OCI-LY7 (cell line): Measurements from ENCODE around the gene LPP.

Experiments
- CTCF ChIP-seq: fragments of 200-600 bp; sonication (generic); conservative IDR thresholded peaks from 2 replicates; pipeline ENCODE4 v1.5.1; 2014; ENCODE audit warnings: mild to moderate bottlenecking, antibody characterized with exemption, low read length, moderate library complexity, mixed read lengths
- EZH2phosphoT487 ChIP-seq: fragments of 200-600 bp; sonication (generic); IDR thresholded peaks from 2 replicates; pipeline ENCODE4 v1.6.1; 2018; ENCODE audit warnings: low read depth, borderline replicate concordance, mild to moderate bottlenecking, mixed run types, antibody characterized with exemption, low read length, moderate library complexity, mixed read lengths

GRCh38 chr3:188528396-188528795 lies 374.4 kb downstream of the LPP start:
- TF ChIP-seq CTCF (no peak), EZH2phosphoT487 (no peak)
